Activated CD4-positive, alpha-beta T cell treated with anti-CD3 and anti-CD28 coated beads for 48 hours (primary cell): ENCODE data around the gene HOXA9.
A peak's percentile ranks its signal among the peaks of the same experiment; 100 is the strongest.

Experiments
- DNase-seq: peaks from one replicate; pipeline ENCODE4 v3.0.0-alpha.2; 2020

HOXA9 gene

DNA sequence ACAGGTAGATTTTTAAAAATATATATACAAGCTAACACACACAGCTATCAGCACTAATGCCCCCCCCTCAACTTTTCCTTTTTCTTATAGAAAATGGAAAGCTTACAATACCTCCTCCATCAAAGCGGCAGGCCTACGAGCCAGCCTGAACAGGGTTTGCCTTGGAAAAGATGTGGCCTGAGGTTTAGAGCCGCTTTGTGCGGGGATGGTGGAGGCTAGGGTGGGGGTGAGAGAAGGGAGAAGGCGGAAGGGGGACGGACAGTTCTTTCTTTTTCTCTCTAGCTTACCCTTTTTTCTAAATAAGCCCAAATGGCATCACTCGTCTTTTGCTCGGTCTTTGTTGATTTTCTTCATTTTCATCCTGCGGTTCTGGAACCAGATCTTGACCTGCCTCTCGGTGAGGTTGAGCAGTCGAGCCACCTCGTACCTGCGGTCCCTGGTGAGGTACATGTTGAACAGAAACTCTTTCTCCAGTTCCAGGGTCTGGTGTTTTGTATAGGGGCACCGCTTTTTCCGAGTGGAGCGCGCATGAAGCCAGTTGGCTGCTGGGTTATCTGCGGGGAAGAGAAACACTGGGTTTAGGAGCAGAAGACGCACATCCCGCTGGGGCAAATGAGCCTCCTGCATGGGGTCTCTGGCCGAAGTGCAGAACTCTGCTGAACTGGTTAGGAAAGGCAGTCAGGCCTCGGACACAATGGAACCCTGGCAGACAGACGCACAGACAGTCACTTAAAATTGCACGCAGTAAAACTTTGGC is 1.9 kb downstream of the HOXA9 start:
- no peak for DNase-seq

DNA sequence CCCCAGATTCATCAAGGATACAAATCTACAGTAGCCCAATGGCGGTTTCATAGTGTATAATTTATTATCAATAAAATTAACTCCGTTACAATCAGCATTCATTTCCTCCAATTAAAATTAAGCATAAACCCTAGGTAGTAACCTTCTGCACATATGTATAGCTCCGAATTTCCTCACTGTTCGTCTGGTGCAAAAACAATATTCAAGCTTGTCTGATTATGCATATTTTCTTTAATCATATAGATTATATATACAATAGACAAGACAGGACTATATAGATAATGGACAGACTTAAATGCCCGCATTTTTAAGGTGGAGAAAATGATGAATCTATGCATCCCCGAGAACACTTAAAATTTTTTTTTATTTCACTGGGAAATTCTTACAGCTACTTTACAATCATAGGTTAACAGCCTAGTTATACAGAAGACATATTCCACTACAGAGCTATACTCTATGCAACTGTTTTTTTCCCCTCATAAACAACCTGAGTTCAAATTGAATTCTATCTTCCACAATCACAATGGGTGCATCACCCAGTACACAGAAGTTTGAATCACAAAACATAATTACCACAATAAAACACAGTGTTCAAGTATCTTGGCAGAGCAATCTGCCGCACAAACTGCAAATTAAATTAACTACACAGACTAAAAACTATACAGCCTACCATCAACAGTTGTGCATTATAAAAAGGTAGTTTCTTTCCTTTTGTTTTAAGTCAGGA is 2.6 kb downstream of the HOXA9 start:
- DNase-seq, result no peak

DNA sequence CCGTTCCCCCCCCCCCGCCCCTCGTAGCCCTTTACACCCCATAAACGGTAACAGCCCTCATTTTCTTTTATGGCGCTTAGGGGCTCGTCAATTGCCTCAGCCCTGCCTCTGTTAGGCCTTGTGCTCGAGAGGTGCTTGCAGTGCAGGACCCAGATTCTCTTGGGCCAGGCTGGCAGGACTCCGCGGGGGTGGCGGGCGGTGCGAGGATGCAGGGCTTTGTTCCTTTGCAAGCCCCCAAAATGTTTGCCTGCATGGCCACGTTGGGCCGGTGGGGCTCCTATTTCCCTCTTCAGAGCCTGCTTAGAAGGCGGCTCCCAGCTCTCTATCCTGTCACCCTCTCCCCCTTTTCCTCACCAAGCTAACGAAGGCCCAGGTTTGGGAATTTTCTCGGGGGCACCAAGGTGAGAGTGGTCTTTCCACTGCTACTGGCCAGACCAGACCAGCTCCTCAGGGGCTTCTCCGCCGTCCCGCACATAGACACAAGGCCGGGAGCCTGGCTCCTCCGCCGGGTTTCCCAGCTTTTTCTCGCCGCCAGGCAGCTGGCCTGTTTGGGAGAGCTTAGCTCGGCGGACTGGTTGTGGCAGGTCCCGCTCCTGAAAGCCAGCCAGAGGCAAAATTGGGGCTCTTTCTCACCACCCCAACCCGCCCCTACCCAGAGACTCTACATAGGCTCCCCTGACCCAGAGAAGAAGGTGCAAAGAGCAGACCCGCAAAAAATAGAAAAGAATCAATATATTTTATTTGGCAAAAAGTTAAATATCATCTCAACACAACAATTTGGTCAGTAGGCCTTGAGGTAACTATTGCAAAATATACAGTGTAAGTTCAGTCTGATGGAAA is 3.4 kb downstream of the HOXA9 start:
- no peak for DNase-seq

- DNase-seq, result no peak
These were observed 4.1 kb downstream of the HOXA9 start for GRCh38 chr7:27161214-27161720.

- peak; percentile 89 for DNase-seq
These were observed 4.7 kb downstream of the HOXA9 start for GRCh38 chr7:27160546-27161213.

- no peak for DNase-seq
These were observed 5.2 kb downstream of the HOXA9 start for GRCh38 chr7:27160145-27160545.

DNA sequence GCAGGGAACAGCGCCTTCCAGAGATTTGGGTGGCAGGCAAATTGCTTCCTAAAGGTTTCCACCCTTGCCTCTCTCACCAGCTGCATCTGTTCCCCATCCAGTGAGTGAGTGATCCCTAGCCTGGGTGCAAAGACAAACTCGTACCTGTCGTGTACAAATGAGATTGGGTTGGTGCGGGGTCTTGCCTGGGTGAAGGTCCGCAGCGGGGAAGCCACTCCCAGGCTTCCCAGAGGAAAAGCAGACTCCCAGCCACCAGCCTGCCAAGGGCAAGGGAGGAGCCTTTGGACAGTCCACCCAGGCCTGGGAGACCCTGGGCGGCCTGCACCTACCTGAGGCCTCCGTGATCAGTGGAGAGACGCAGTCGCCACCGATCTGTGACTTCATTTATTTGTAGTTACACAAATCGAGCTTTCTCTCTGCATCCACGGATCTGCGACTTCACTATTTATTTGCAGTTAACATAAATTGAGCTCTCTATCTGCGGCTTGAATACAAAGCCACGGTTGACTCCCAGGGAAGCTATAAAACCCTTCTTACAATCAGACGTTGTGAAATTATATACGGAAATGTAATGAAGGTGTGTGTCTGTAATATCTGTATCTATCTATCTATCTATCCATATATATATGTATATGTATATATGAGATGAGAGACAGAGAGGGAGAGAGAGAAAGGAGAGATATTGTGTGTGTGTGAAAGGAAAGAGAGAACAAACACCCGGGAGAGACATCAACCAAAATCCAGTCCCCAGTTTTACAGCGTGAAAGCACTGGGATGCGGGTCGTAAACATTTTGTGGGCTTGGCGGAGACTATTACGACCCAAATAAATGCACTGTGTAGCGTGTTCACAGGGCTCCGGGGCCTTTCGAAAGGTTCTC is 5.8 kb downstream of the HOXA9 start:
- no peak for DNase-seq

GRCh38 chr7:27158436-27159265 is 6.7 kb downstream of the HOXA9 start:
- no peak for DNase-seq

- no peak for DNase-seq
These were observed 7.5 kb downstream of the HOXA9 start for GRCh38 chr7:27157702-27158431.

DNA sequence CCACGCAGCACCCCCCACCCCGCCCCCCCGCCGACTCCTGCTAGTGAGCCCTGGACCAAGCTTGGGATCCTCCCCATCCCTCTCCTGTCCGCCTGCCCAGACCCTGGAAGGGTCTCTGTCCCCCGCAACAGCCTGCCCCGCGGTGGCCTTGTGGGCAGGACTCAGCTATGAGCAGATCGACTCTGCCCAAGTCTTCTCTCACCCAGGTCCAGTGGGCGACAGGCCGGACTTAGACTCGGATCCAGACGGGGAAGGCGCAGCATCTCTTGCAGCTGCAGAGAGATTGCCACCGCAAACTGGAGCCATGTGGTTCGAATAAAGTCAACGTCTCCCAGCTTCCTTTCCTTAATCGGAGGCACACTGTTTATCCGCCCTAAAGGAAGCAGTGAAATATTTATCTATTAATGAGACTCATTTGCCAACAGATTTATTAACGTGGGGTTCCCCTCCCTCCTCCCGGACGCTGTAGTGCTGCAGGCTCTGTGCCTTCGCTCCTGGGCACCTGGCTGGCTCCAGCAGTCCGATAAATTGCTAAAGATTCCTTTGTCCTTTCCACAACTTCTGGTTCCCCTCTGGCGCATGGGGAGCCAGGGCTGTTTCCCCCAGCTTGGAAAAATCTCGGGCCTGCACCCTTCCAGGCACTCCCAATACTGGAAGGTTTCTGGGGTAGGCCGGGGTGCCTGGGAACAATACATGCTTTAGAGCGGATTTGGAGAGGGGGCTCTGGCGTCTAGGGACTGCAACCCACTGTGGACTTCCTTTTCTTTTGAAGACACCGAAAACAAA is 8.2 kb downstream of the HOXA9 start:
- DNase-seq, result no peak

DNA sequence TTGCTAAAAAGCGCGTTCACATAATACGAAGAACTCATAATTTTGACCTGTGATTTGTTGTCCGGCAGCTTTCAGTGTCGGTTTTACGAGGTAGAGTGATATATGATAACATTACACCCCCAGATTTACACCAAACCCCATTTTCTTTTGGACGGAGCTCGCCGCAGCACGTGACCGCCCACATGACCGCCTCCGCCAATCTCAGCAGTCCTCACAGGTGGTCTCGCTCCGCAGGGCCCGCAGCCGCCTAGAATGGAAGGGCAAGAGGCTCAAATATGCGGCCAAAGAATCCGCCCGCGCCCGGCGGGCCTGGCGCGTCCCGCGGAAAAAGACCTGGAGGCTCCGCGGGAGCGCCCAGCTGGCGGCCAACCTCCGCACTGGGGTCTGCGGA is 8.8 kb downstream of the HOXA9 start, which contains the start of gene HOXA7:
Gene HOXA7 (minus strand): TSS at position 168 of the 391 bp plus-strand sequence. CDS start 130 bp downstream, at position 38.
- DNase-seq, result no peak

DNA sequence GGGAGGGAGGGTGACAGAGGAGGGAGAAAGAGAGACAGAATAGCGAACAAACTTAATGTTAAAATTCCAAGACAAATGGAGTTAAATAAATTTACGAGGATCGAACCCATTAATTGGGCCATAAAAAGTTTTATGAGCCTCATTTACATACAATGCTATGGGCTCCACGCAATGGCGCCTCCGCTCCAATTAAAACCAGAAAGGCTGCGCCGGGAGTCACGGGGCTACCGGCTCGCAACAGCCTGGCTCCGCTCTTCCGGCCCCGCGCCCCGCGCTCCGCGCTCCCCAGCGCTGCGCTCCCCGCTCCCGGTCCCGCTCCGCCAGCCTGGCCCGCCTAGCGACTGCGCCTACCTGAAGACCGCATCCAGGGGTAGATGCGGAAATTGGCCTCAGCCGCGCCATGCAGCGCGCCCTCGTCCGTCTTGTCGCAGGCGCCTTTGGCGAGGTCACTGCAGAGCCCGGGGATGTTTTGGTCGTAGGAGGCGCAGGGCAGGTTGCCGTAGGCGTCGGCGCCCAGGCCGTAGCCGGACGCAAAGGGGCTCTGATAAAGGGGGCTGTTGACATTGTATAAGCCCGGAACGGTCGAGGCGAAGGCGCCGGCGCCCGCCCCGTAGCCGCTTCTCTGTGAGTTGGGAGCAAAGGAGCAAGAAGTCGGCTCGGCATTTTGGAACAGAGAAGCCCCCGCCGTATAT is 9.4 kb downstream of the HOXA9 start:
- no peak for DNase-seq

DNA sequence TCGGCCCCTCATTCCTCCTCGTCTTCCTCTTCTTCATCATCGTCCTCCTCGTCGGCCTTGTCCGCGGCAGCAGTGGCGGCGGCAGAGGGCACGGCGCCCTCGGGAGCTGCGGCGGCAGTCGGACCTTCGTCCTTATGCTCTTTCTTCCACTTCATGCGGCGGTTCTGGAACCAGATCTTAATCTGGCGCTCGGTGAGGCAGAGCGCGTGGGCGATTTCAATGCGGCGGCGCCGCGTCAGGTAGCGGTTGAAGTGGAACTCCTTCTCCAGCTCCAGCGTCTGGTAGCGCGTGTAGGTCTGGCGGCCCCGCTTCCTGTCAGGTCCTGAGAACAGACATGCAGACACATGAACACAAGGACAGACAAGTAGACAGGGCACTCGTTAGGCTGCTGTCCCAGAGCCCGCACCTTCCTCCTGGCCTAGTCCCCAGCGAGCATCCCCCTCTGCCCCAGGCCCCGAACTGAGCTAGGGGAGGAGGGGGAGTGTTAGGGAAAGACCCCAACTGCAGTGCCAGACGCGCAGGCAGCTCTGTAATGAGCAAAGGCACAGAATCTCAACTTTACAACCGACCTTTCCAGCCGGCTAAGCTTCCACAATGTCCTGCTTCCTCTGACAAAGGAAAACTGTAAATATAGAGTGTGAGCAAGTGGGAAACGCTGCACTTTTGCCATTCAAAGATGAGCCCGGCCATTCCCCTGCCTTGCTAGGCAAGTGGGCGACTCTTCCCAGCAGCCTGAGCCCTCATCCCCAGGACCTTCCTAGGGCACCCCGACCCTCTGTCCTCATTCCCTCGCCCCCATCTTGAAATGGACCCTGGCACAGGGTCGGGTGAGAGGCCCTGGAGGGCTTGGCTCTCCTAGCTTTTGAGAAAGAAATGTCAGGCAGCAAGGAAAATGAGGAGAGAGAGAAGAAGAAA is 10.2 kb downstream of the HOXA9 start:
- DNase-seq, result peak; percentile 62

DNA sequence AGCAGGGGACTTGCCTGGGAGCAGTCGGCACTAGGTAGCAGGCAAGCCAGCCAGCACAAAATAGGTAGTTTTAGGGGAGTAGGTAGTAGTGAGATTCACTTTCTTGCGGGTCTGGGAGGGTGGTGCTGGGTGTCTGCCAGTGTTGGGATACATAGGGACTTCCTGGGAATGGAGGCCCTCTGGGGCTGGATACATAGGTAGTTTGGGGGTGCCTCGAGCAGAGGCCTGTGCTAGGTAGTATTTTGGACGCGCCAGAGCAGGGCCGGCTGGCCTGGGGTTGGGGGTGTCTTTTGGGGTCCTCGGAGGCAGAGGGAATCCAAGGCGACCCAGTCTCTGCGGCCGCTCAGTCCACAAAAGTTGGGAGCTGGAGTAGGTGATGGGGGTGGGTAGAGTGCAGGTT is 11.0 kb downstream of the HOXA9 start:
- no peak for DNase-seq

DNA sequence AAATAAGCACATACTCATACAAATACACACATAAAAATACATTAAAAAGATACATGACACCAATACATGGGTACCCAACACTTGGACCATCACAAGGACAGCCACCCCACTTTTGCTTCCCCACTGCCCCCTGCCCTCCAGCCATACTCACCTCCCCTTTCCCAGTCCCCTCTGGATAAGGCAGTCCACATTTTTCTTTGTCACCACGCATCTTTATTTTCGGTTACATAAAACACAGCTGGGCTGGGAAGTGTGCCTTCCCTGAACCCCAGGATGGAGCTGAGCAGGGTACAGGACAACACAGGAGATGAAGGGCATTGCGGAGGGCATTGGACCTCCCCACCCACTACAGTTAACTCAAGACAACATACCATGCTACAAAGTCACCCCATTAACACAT is 11.8 kb downstream of the HOXA9 start:
- no peak for DNase-seq

DNA sequence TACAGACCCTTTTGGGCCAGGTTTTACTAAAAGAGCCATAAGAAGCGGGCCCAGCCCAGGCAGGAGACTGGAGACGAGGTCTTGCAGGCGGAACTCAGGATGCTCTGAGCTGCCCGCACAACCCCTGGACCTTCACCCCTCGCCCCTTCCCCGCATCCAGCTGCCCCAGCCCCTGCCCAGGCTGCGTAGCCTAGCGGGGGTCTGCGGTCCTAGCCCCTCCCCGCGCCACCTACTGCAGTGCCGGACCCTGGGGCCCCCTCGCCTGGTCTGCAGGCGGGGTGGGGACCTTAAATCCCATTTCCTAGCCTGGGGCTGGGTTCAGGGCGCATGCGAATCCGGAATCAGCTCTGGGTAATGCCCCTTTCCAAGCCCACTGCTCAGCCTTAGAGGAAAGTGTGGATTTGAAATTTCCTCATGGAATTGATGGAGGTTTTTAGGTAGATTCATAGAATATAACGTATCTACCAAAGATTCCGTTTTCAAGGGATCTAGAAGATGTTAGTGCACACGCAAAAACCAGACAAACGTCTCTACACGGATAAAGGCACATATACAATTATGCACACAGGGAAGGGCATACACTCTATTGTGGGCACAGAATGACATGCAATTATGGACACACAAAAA is 12.4 kb downstream of the HOXA9 start:
- DNase-seq, result no peak
